Brain microvascular endothelial cell (primary cell): ENCODE results near the gene UNC13C.

ENCODE experiments used
- DNase-seq: peaks from one replicate; pipeline ENCODE4 v3.0.0-alpha.2; 2020
- H3K27ac ChIP-seq: fragments of 250-450 bp; sonication (Bioruptor Pico); 2 replicates; pipeline ENCODE4 v1.5.1; 2020; ENCODE audit warnings: mild to moderate bottlenecking, moderate library complexity
- H3K27me3 ChIP-seq: fragments of 250-450 bp; sonication (Bioruptor Pico); replicated peaks from 2 replicates; pipeline ENCODE4 v1.5.1; 2020; ENCODE audit warnings: mild to moderate bottlenecking
- H3K36me3 ChIP-seq: fragments of 250-450 bp; sonication (Bioruptor Pico); replicated peaks from 2 replicates; pipeline ENCODE4 v1.5.1; 2020; ENCODE audit warnings: mild to moderate bottlenecking
- H3K4me3 ChIP-seq: 2 replicates; pipeline ENCODE4 v1.5.1; 2011; ENCODE audit warnings: low read depth, mild to moderate bottlenecking, control low read depth, low read length, moderate library complexity
- CTCF ChIP-seq: IDR thresholded peaks from 2 replicates; pipeline ENCODE4 v1.5.1; 2011; ENCODE audit warnings: low read depth, mild to moderate bottlenecking, moderate library complexity, low read length, control low read depth, inconsistent platforms; ENCODE audit errors: missing control alignments
- in situ Hi-C: cut with HindIII; loops from 2 replicates; pipeline ENCODE4 v1.10.0; 2017; ENCODE audit warnings: low sequenced_read_pairs, low pct_ligation_motif_present

UNC13C gene

GRCh38 chr15:54288049-54288448 lies 309.8 kb downstream of the UNC13C start:
- DNase-seq: no peak
- no peak overlapping the region for H3K4me3 ChIP-seq
- no peaks in the 10 kb centered on the region for H3K36me3 ChIP-seq
- no peaks in the 10 kb centered on the region for H3K27me3 ChIP-seq
- H3K27ac ChIP-seq: no peak overlapping the region
- TF ChIP-seq CTCF: no peak
- in situ Hi-C loops: no loop called here

GRCh38 chr15:54289590-54290136 lies 311.4 kb downstream of the UNC13C start:
- H3K36me3 ChIP-seq: no peaks in the 10 kb centered on the region
- DNase-seq: no peak
- no peak overlapping the region for H3K4me3 ChIP-seq
- in situ Hi-C loops: no loop called here
- no peak overlapping the region for H3K27ac ChIP-seq
- H3K27me3 ChIP-seq: no peaks in the 10 kb centered on the region
- no peak for TF ChIP-seq CTCF

- Histone ChIP-seq H3K27me3 (no peaks in the 10 kb centered on the region), H3K27ac (no peak overlapping the region), H3K36me3 (no peaks in the 10 kb centered on the region), H3K4me3 (no peak overlapping the region)
- DNase-seq: no peak
- no peak for TF ChIP-seq CTCF
- in situ Hi-C loops: no loop called here
These were observed 320.2 kb downstream of the UNC13C start for GRCh38 chr15:54298396-54298795.

GRCh38 chr15:54304321-54304720 lies 326.1 kb downstream of the UNC13C start:
- H3K27ac ChIP-seq: no peak overlapping the region
- peak; percentile 78 for DNase-seq
- H3K36me3 ChIP-seq: no peaks in the 10 kb centered on the region
- H3K4me3 ChIP-seq: no peak overlapping the region
- H3K27me3 ChIP-seq: no peaks in the 10 kb centered on the region
- no peak for TF ChIP-seq CTCF
- in situ Hi-C loops: no loop called here

- no peaks in the 10 kb centered on the region for H3K27me3 ChIP-seq
- no peak overlapping the region for H3K27ac ChIP-seq
- no peak overlapping the region for H3K4me3 ChIP-seq
- no peak for TF ChIP-seq CTCF
- no peak for DNase-seq
- in situ Hi-C loops: no loop called here
- no peaks in the 10 kb centered on the region for H3K36me3 ChIP-seq
These were observed 326.9 kb downstream of the UNC13C start for GRCh38 chr15:54305138-54305537.

- TF ChIP-seq CTCF: no peak
- H3K27ac ChIP-seq: no peak overlapping the region
- no peak for DNase-seq
- no peaks in the 10 kb centered on the region for H3K36me3 ChIP-seq
- no peaks in the 10 kb centered on the region for H3K27me3 ChIP-seq
- in situ Hi-C loops: no loop called here
- H3K4me3 ChIP-seq: no peak overlapping the region
These were observed 329.1 kb downstream of the UNC13C start for GRCh38 chr15:54307252-54307902.
